HUES48 (cell line): ENCODE data around the gene RPS6KA4.
"Not testable (repeated sequence)": the region's sequence is repeated elsewhere in the genome, so short reads cannot be mapped to it uniquely, and the experiment has no call there.

Experiments
- H3K27ac ChIP-seq: one replicate; pipeline ENCODE4 v1.7.0; 2013; ENCODE audit warnings: low read depth, low read length, inconsistent platforms
- H3K27me3 ChIP-seq: 2 replicates; pipeline ENCODE4 v1.6.1; 2013; ENCODE audit warnings: mild to moderate bottlenecking, low read length; ENCODE audit not compliant: control insufficient read depth, insufficient read depth
- H3K36me3 ChIP-seq: 2 replicates; pipeline ENCODE4 v1.6.1; 2013; ENCODE audit warnings: low read length; ENCODE audit not compliant: control insufficient read depth, insufficient read depth
- H3K4me1 ChIP-seq: 2 replicates; pipeline ENCODE4 v1.6.1; 2013; ENCODE audit warnings: mild to moderate bottlenecking, low read length; ENCODE audit not compliant: control insufficient read depth, insufficient read depth
- H3K4me3 ChIP-seq: 2 replicates; pipeline ENCODE4 v1.5.1; 2013; ENCODE audit warnings: mild to moderate bottlenecking, low read depth, low read length
- H3K9ac ChIP-seq: 2 replicates; pipeline ENCODE4 v1.6.1; 2013; ENCODE audit warnings: mild to moderate bottlenecking, low read depth, low read length, moderate library complexity
- H3K9me3 ChIP-seq: 2 replicates; pipeline ENCODE4 v1.6.1; 2013; ENCODE audit warnings: low read length; ENCODE audit not compliant: control insufficient read depth, insufficient read depth

RPS6KA4 gene

DNA sequence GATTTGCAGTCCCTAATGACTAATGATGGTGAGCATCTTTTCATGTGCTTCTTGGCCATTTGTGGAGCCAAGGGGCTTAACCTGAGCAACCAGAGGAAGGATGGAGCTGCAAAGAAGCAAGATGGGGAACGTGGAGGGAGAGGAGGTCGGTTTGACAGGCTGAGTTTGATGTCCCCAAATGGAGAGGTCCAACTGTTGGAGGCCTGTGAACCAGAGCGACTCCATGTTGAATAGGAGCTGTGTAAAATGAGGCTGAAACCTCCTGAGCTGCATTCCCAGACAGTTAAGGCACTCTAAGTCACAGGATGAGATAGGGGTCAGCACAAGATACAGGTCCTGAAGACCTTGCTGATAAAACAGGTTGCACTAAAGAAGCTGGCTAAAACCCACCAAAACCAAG is 54.5 kb downstream of the RPS6KA4 start:
- H3K9ac ChIP-seq = no peak overlapping the region
- H3K27ac ChIP-seq = no peak overlapping the region
- H3K27me3 ChIP-seq = peaks cover 6% of the 10 kb centered on the region; the same call in 1 of the 2 replicates
- H3K9me3 ChIP-seq = no peaks in the 10 kb centered on the region
- no peaks in the 10 kb centered on the region for H3K36me3 ChIP-seq
- no peak overlapping the region for H3K4me3 ChIP-seq
- H3K4me1 ChIP-seq = 0 out of 2 replicates have a peak, but pooled peaks cover 4% of the 10 kb centered on the region

DNA sequence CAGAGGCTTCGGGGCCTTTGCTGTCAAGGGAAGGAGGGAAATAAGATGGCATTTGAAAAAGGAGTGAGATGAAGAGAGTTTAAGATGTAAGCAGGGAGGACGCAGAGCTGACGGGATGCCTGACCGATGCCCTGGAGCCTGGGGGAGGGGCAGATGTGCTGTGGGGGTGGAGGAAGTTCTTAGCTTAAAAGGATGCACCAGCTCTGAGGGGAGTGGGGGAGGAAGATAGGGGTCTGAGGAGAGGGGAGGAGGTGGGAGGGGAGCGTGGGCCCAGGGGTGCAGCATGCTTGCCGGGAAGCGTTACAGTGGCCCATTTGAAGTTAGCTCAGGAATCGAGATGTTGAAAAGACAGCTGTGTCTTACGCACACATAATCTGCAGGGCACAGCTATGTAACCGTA is 56.3 kb downstream of the RPS6KA4 start:
- Histone ChIP-seq H3K27me3 (peaks cover 2% of the 10 kb centered on the region; the same call in 1 of the 2 replicates), H3K9ac (no peak overlapping the region), H3K36me3 (no peaks in the 10 kb centered on the region), H3K27ac (no peak overlapping the region), H3K4me1 (0 out of 2 replicates have a peak, but pooled peaks cover 4% of the 10 kb centered on the region), H3K4me3 (no peak overlapping the region), H3K9me3 (no peaks in the 10 kb centered on the region)

DNA sequence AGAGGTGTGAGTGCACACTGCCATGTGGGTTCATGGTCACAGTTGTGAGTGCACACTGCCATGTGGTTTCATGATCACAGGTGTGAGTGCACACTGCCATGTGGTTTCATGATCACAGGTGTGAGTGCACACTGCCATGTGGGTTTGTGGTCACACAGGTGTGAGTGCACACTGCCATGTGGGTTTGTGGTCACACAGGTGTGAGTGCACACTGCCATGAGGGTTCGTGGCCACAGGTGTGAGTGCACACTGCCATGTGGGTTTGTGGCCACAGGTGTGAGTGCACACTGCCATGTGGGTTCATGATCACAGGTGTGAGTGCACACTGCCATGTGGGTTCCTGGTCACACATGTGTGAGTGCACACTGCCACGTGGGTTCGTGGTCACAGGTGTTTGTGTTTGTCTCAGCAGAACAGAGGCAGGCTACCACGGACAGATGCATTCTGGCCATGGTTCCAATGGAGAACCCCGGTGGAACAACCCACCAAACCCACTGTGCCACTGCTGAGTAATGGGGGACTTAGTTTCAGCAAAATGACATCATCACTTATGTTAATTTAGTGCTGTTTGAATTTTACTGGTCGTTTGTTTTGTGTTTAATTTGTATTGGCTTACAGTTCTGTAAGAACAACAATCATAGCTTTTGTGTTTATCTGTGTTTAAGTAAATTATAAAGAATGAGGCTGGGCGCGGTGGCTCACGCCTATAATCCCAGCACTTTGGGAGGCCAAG is 57.2 kb downstream of the RPS6KA4 start:
- Histone ChIP-seq H3K9me3 (no peaks in the 10 kb centered on the region), H3K9ac (no peak overlapping the region), H3K36me3 (no peaks in the 10 kb centered on the region), H3K27ac (no peak overlapping the region), H3K4me3 (no peak overlapping the region), H3K27me3 (no peaks in the 10 kb centered on the region), H3K4me1 (0 out of 2 replicates have a peak, but pooled peaks cover 4% of the 10 kb centered on the region)

DNA sequence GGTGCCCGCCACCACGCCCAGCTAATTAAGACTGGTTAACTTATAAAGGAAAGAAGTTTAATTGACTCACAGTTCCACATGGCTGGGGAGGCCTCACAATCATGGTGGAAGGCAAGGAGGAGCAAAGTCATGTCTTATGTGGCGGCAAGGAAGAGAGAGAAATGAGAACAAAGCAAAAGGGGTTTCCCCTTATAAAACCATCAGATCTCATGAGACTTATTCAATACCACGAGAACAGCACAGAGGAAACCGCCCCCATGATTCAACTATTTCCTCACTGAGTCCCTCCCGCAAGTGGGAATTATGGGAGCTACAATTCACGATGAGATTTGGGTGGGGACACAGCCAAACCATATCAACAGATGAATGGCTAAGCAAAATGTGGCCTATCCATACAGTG is 59.3 kb downstream of the RPS6KA4 start:
- H3K9me3 ChIP-seq, H3K27me3 ChIP-seq, H3K27ac ChIP-seq, H3K36me3 ChIP-seq, H3K9ac ChIP-seq, H3K4me3 ChIP-seq, H3K4me1 ChIP-seq: not testable (repeated sequence)

DNA sequence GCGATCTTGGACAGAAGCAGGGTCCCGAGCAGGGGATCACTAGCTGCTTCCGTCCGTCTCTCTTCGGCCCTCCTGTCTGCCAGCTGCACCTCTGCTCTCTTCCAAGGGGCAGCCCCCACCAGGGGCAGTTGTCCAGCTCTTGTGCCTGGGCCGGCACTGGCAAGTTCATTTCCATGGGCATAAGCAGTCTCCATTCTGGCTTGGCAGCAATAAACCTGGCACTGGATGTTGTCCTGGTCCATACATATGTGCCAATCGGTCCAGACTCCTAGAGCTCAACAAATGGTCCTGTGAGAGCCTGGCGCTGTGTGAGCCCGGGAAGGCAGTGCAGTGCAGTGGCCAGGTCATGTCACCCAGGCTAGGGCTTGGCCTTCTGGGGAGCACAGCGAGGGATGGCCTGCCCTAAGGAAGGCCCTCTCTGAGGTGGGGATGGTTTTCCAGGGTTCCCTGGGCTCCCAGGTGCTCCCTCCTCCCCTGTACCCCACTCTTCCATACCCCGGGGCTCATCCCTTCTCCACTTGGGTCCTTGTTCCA is 60.4 kb downstream of the RPS6KA4 start:
- Histone ChIP-seq H3K9me3 (peaks cover 7% of the 10 kb centered on the region; the same call in 1 of the 2 replicates), H3K9ac (no peak overlapping the region), H3K4me1 (0 out of 2 replicates have a peak, but pooled peaks cover 4% of the 10 kb centered on the region), H3K4me3 (no peak overlapping the region), H3K36me3 (no peaks in the 10 kb centered on the region), H3K27me3 (no peaks in the 10 kb centered on the region), H3K27ac (no peak overlapping the region)

DNA sequence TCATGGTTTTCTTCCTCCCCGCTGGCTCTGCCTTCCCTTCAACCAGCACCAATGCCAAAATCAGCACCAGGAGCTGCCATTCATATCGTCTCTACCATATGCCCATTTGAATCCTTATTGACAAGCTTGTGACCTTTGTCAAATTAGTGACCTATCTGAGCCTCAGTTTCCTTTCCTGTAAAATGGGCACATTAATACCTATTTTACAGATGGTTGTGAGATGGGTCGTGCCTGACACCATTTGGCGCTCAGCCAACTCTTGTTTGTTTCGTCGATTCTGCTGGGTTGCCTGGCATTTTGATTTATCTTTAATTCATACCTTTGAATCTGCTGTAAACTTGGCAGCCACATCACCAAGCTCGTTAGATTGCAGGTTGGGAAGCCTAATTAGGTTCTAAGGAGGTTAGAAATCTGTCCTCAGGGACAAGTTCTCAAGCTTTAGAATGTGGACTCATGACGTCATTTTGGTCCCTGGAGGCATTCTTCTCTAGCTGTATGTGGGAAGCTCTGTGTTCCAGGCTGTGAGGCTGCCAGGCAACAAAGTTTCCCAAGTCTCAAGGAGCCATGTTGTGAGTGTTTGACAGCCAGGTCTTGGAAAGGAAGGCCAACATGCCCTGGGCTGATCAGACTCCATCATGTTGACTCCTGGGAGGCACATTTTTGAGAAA is 61.0 kb downstream of the RPS6KA4 start:
- Histone ChIP-seq H3K27me3 (no peaks in the 10 kb centered on the region), H3K9me3 (peaks cover 7% of the 10 kb centered on the region; the same call in 1 of the 2 replicates), H3K9ac (no peak overlapping the region), H3K27ac (no peak overlapping the region), H3K4me3 (no peak overlapping the region), H3K36me3 (no peaks in the 10 kb centered on the region), H3K4me1 (0 out of 2 replicates have a peak, but pooled peaks cover 4% of the 10 kb centered on the region)
